Stromal cell of bone marrow (primary cell): ENCODE results near the gene UROS.

Experiments used
- DNase-seq: peaks from one replicate; pipeline ENCODE4 v3.0.0-alpha.2; 2012; ENCODE audit warnings: low read depth

Gene UROS

GRCh38 chr10:125836746-125837145, 13.7 kb upstream of the UROS start:
- DNase-seq: no peak

DNA sequence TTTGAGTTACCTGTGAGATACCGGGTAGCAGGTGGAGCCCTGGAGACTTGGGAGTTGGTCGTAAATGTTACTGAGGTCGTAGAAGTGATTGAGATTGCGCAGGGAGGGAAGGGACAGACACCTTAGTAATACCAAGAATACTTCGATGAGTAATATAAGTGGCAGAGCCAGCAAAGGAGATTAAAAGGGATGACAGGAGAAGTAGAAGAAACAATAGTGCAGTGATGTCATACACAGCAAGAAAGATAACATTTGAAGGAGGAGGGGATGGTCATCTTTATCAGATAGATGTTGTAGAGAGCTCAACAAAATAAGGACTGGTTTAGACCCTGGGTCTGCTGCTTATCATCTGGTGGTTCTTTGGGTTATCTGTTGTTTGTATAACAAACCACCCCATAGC, 5.3 kb upstream of the UROS start:
- no peak for DNase-seq

- no peak for DNase-seq
These were observed 4.1 kb upstream of the UROS start for GRCh38 chr10:125827133-125827532.

DNA sequence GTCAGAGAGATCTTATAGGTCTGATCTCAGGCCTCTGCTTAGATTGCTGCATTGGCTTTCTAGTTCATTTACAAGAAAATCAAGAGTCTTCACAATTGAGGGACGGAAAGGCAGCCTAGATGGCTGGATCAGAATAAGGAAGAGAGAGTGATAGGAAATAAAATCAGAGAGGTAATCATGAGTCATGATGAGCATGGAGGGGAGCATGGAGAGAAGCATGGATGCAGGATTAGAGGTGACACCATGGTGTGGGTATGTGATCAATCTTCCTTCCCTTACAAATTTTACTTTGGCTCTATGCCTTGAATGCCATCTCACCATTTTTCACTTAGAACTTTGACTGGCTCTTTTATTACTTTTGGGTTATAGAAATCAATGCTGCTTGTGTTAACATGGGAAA, 1.7 kb upstream of the UROS start:
- no peak for DNase-seq

DNA sequence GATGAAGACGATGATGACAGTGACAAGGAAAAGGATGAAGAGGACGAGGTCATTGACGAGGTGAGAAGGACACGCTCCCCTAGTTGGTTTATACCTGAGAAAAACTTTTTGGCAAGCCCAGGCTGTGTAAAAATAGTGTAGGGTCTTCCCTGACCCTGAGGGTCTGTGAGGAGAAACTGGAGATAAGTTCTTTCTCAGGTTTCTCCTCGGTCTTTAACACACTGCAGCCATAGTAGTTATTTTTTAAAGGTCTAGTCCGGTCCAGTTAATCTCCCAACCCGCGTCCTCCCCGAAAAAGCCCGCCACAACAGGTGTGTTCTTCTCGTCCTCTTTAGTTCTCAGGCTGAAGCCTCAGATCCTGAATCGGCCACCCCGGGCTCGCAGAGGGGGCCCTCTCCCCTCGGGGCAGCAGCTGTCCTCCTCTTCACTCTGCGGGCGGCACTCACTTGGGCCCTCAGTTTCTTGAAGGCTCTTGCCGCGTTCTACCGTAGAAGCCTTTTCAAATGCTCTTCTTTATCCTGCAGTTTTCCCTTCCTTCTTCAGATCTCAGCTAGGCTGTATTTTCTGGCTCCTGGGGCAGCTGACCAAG, 699 bp upstream of the UROS start:
- DNase-seq: no peak

DNA sequence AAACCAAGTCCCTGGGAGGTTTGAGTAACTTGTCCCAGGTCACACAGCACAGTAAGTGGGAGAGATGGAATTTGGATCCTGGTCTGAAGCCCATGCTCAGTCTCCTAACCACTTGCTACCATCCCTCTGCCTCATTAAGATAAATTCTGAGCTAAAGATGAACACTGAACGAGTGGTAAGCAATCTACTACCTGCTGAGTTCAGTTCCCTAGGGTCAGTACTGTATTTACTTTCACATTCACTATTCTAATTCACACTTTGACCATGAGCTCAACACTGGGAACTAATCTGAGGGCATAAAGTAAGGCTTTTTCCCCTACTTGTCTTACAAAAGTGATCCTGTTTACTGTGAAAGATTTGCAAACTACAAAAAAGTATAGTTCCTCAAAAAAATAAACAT, 2.4 kb downstream of the UROS start:
- no peak for DNase-seq

- no peak for DNase-seq
These were observed 5.6 kb downstream of the UROS start for GRCh38 chr10:125817337-125817946.

GRCh38 chr10:125816548-125816947, 6.5 kb downstream of the UROS start:
- DNase-seq: no peak

GRCh38 chr10:125815764-125816163, 7.3 kb downstream of the UROS start:
- DNase-seq: no peak

DNA sequence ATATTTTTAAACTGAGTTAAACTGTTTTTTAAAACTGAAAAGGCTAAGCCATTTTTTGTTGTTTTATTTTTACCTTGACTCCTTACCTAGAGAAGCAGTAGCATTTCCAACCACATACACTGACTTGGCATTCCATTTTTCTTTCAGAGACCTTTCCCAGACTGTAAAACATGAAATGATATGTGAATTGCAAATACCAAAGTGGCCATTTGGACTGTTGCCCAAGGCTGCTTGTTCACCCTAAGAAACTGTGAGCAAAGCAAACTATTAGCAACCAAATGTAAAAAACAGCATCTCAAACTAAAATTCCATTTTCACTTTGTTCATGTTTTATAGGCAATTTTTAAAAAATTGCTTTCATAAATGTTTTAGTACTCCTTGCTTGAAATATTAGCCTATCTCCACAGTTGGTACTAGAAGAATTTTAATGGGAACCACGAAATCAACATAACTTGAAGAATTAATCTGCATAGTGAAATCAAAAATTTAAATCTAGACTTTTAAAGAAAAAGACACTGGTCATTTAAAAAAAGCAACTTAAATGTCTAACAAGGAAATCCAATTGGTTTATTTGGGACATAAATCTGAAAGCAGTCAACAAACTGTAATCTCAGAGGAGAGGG, 10.8 kb downstream of the UROS start:
- DNase-seq: no peak

- no peak for DNase-seq
These were observed 11.8 kb downstream of the UROS start for GRCh38 chr10:125811251-125811650.

DNA sequence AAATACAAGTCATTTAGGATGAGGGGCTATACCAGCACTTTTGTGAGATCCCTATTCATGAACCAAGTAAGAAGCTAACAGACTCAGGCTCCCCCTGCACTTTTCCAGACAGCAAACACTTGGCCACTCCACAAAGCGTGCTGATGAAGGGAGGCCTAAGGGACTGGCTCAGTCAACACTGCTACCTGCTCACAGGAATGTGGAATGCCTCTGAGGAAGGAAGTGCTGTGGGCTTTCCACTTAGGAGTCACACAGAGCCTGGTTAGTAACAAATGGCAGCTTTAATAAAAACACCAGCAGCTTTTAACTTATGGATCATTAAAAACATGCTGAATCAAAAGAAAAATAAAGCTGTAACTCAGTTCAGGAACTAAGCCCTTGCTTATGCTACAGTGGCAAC, 15.0 kb downstream of the UROS start:
- DNase-seq: no peak

DNA sequence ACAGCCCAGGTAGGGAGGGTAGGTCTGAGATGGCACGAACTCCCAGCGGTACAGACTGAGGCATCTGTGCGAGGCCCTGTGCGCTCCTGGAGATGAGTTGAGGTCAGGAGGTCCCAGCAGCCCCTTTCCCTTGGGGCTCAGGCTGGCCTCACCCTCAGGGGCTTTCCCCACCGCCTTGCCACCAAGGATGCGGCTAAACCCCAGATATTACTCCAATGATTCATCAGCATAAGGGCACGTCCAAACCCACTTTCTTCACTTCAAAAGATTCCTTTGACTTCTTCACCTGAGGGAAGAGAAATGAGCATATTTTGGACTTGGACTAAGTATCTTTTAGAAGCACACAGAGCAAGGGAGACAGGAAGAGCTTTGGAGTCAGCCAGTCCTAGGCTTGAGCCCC, 20.3 kb downstream of the UROS start:
- no peak for DNase-seq

GRCh38 chr10:125802131-125802530, 20.9 kb downstream of the UROS start:
- DNase-seq: no peak

- DNase-seq: no peak
These were observed 21.5 kb downstream of the UROS start for GRCh38 chr10:125801574-125801973.

GRCh38 chr10:125799451-125800182, 23.4 kb downstream of the UROS start:
- DNase-seq: no peak

DNA sequence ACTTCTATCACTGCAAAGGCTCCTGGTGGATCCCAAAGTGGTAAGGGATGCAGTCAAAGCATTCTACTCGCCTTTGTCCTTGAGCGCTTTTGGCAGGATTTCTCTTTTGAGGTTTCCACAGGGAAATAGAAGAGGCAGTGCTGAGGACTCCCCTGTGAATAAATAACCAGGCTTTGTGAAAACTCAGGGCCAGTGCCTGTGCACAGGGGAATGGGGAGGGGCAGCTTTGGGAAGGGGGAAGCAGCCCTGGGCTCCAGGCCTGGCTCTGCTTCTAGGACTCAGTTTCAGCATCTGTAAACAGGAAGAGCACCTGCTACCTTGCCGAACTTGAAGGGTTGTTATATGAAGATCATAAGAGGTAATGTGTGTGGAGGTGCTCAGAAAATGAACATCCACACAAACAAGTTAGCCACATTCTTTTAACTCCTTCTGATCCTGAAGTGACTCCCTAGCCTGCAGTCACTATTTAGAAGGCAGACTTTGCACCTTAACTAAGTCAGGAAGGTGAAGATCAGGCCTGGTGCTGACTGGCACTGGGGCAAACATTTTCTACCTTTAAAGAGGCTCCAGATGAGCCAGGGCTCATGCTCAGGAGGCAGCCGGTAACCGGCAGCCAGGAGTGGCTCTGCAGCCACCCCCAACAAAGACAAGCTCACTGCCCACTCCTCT, 24.9 kb downstream of the UROS start:
- no peak for DNase-seq

- DNase-seq: no peak
These were observed 25.6 kb downstream of the UROS start for GRCh38 chr10:125797424-125797823.

GRCh38 chr10:125795637-125796190, 27.3 kb downstream of the UROS start:
- DNase-seq: no peak

GRCh38 chr10:125795128-125795527, 27.9 kb downstream of the UROS start:
- DNase-seq: no peak

- no peak for DNase-seq
These were observed 30.4 kb downstream of the UROS start for GRCh38 chr10:125792342-125793300.
